ENCODE results near the gene NAA25.
"Not testable (repeated sequence)": the region's sequence is repeated elsewhere in the genome, so short reads cannot be mapped to it uniquely, and the experiment has no call there.

The NAA25 gene

DNA sequence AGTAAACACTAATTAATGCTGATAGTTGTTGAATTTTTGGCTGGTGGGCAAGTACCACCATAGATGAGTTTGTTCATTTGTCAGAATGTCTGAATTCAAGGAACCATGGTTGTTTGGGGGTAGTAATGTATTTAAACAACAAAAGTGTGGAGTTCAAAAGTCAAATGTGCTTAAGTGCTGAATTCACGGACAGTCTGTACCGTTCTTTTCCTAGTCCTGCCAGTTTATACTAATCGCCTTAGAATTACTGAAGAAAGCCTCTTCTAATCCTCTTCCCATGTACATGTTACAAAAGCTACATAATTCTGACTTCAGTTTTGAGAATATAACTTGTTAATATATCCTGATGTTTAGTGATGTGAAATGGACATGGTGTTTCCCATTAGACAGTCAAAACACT lies 2.7 kb downstream of the NAA25 start:
- in situ Hi-C loops (cut with MboI; ENCODE audit: low pct_unique_long_range_greater_than_20kb, low sequenced_read_pairs, unreplicated experiment), result no loop called here
- no peak for DNase-seq (ENCODE audit: low spot score)

GRCh38 chr12:112103758-112104503 lies 4.7 kb downstream of the NAA25 start:
- TF ChIP-seq, protein P1, sequence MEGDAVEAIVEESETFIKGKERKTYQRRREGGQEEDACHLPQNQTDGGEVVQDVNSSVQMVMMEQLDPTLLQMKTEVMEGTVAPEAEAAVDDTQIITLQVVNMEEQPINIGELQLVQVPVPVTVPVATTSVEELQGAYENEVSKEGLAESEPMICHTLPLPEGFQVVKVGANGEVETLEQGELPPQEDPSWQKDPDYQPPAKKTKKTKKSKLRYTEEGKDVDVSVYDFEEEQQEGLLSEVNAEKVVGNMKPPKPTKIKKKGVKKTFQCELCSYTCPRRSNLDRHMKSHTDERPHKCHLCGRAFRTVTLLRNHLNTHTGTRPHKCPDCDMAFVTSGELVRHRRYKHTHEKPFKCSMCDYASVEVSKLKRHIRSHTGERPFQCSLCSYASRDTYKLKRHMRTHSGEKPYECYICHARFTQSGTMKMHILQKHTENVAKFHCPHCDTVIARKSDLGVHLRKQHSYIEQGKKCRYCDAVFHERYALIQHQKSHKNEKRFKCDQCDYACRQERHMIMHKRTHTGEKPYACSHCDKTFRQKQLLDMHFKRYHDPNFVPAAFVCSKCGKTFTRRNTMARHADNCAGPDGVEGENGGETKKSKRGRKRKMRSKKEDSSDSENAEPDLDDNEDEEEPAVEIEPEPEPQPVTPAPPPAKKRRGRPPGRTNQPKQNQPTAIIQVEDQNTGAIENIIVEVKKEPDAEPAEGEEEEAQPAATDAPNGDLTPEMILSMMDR (IDR thresholded peaks at IDR 0.05; ENCODE audit: extremely low read depth, insufficient read depth, missing control alignments), result no peak
- in situ Hi-C loops (cut with MboI; ENCODE audit: low pct_unique_long_range_greater_than_20kb, low sequenced_read_pairs, unreplicated experiment), result no loop called here
- no peak for DNase-seq (ENCODE audit: low spot score)

More for the DNA sequence above, 2.7 kb downstream of the NAA25 start:
- TF ChIP-seq, protein P1 (IDR thresholded peaks at IDR 0.05; ENCODE audit: extremely low read depth, insufficient read depth, missing control alignments), result no peak

DNA sequence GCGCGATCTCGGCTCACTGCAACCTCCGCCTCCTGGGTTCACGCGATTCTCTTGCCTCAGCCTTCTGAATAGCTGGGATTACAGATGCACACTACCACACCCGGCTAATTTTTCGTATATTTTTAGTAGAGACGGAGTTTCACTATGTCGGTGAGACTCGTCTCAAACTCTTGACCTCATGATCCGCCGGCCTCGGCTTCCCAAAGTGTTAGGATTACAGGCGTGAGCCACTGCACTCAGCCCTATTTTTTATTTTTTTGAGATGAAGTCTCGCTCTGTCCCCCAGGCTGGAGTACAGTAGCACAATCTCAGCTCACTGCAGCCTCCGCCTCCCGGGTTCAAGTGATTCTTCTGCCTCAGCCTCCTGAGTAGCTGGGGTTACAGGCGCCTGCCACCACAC lies 5.8 kb downstream of the NAA25 start:
- DNase-seq (ENCODE audit: low spot score); in situ Hi-C loops (cut with MboI; ENCODE audit: low pct_unique_long_range_greater_than_20kb, low sequenced_read_pairs, unreplicated experiment): not testable (repeated sequence)

- in situ Hi-C loops (cut with MboI; ENCODE audit: low pct_unique_long_range_greater_than_20kb, low sequenced_read_pairs, unreplicated experiment), result no loop called here
- DNase-seq (ENCODE audit: low spot score), result no peak
- TF ChIP-seq, protein P1 (IDR thresholded peaks at IDR 0.05; ENCODE audit: extremely low read depth, insufficient read depth, missing control alignments), result no peak
These were observed 6.5 kb downstream of the NAA25 start for GRCh38 chr12:112102127-112102526.

DNA sequence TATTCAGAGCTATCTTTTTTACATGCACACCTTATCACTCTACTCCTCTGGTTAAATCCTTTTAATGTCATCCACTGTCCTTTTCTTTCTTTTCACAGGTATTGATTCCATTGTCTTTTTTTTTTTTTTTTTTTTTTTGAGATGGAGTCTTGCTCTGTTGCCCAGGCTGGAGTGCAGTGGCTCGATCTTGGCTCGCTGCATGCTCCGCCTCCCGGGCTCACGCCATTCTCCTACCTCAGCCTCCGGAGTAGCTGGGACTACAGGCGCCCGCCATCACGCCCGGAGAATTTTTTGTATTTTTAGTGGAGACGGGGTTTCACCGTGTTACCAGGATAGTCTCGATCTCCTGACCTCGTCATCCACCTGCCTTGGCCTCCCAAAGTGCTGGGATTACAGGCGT lies 8.1 kb downstream of the NAA25 start:
- in situ Hi-C loops (cut with MboI; ENCODE audit: low pct_unique_long_range_greater_than_20kb, low sequenced_read_pairs, unreplicated experiment); DNase-seq (ENCODE audit: low spot score): not testable (repeated sequence)

GRCh38 chr12:112097641-112098040 lies 10.9 kb downstream of the NAA25 start:
- no peak for DNase-seq (ENCODE audit: low spot score)
- TF ChIP-seq, protein P1 (IDR thresholded peaks at IDR 0.05; ENCODE audit: extremely low read depth, insufficient read depth, missing control alignments), result no peak
- in situ Hi-C loops (cut with MboI; ENCODE audit: low pct_unique_long_range_greater_than_20kb, low sequenced_read_pairs, unreplicated experiment), result no loop called here

DNA sequence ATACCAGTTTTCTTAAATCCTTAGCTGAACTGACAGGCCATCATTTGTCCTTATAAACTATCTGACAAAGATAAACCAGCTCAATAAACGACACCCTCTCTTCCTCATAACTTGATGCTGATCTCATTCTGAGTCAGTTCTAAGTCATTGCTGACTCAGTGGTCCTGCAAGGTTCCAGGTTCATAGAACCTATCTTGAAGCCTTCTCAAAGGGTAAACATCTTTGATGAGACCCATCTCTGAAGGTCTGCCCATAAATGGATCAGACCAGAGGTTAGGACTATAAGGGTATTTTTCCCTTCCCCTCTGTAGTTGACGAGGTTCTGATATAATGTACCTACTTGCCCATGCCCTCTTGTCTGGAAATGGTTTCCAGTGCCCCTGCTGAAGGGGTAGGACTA lies 11.9 kb downstream of the NAA25 start:
- TF ChIP-seq, protein P1 (IDR thresholded peaks at IDR 0.05; ENCODE audit: extremely low read depth, insufficient read depth, missing control alignments), result no peak
- DNase-seq (ENCODE audit: low spot score), result no peak
- in situ Hi-C loops (cut with MboI; ENCODE audit: low pct_unique_long_range_greater_than_20kb, low sequenced_read_pairs, unreplicated experiment), result no loop called here

DNA sequence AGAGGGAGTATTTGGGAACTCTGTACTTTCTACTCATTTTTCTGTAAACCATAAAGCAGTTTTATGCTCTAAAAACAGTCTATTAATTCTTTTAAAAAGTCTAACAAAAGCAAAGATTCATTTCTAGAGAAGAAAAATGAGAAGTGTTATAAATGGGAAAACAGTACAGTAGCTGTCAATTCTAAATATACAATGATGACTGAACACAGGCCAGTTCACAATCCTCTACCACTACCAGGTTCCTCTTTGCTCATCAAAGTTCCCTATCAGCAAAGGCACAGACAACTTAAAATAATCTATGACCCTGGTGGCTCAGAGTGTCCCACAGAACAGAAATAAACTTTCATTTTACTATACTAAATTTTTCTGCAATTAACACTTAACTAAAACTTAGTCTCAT lies 12.5 kb downstream of the NAA25 start:
- DNase-seq (ENCODE audit: low spot score), result peak; percentile 75
- in situ Hi-C loops (cut with MboI; ENCODE audit: low pct_unique_long_range_greater_than_20kb, low sequenced_read_pairs, unreplicated experiment), result no loop called here
- TF ChIP-seq, protein P1 (IDR thresholded peaks at IDR 0.05; ENCODE audit: extremely low read depth, insufficient read depth, missing control alignments), result no peak
